Progenitor cell of endocrine pancreas (in vitro differentiated cells): Measurements from ENCODE around the gene STIM2. TPM values are rescaled to one million over a fixed set of nuclear protein-coding genes. Genes with fewer than 3 reads are reported as not detected.

Source experiments
- DNase-seq: peaks from one replicate; pipeline ENCODE4 v3.0.0; 2021; ENCODE audit warnings: low spot score; ENCODE audit not compliant: unreplicated experiment
- H3K27ac Mint-ChIP-seq: 2 replicates; pipeline ENCODE4 v1.8.0; 2021; ENCODE audit warnings: mild to moderate bottlenecking, moderate library complexity, mixed read lengths
- H3K27me3 Mint-ChIP-seq: 2 replicates; pipeline ENCODE4 v1.8.0; 2021; ENCODE audit warnings: mixed read lengths
- H3K36me3 Mint-ChIP-seq: 2 replicates; pipeline ENCODE4 v1.8.0; 2022; ENCODE audit warnings: mixed read lengths; ENCODE audit not compliant: insufficient read depth
- H3K4me1 Mint-ChIP-seq: 2 replicates; pipeline ENCODE4 v1.8.0; 2021; ENCODE audit warnings: low read depth, mixed read lengths
- H3K4me3 Mint-ChIP-seq: 2 replicates; pipeline ENCODE4 v1.8.0; 2021; ENCODE audit warnings: low read depth, mild to moderate bottlenecking, moderate library complexity, mixed read lengths
- H3K9me3 Mint-ChIP-seq: 2 replicates; pipeline ENCODE4 v1.8.0; 2021; ENCODE audit warnings: low read depth, mixed read lengths
- CTCF ChIP-seq: fragments of 200-600 bp; sonication (generic); IDR thresholded peaks from one replicate; pipeline ENCODE4 v1.5.0; 2021; ENCODE audit warnings: antibody characterized with exemption, mild to moderate bottlenecking; ENCODE audit not compliant: unreplicated experiment
- total RNA-seq: library from RNA; stranded (reverse); gene quantifications from 2 replicates; pipeline ENCODE4 v1.2.1, GENCODE V29; 2021

STIM2 gene
- total RNA-seq, 1 donor from 2014 or later: 48.7 TPM

DNA sequence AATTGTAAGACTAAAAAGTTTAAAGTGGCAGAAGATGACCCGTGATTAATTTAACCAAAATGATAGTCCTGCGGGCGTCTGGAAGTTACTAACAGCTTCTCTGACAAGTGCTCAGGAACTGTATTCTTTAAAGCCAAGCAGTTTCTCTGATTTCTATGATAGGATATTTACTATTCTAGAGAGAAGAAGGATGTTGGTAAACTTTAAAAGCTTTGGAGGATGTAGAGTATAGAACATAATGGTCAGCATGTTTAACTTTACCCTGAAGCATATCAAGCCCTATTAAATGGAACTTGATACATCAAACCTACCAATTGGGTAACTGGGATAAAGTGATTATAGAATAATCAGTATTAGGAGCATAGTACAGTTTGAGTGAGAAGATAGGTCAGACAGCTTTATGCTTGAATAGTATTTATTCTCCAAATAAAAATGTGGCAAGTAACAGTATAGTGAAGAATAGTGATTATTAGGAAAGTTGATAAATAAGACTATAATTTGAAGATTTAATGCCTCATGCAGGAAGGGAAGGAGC lies 1.8 kb downstream of the STIM2 start:
- Mint-ChIP-seq H3K27ac (peak overlapping the region; percentile 97), H3K4me3 (peak overlapping the region; percentile 99), H3K4me1 (peaks cover 53% of the 10 kb centered on the region), H3K36me3 (no peaks in the 10 kb centered on the region), H3K27me3 (no peaks in the 10 kb centered on the region), H3K9me3 (no peaks in the 10 kb centered on the region)
- TF ChIP-seq CTCF: no peak
- no peak for DNase-seq

DNA sequence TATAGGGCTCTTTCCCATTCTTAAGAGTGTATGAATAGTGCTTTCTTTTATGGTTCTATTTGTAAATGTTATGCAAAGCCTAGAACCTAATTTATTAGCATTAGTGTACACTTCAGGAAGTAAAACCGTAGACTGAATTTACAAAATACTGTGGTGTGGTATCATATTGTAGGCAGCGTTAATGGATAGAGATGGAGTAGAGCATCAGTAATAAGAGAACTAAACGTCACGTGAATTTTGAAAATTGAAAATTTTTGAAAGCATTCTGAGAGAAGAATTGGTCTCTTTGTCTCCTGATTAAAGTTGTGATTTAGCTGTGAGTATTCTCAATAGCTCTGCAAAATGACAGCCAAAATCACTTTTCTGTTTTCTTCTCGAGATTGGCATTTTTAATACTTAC lies 2.9 kb downstream of the STIM2 start:
- Mint-ChIP-seq H3K27me3 (no peaks in the 10 kb centered on the region), H3K27ac (no peak overlapping the region), H3K4me1 (peaks cover 53% of the 10 kb centered on the region), H3K36me3 (no peaks in the 10 kb centered on the region), H3K9me3 (no peaks in the 10 kb centered on the region), H3K4me3 (peak overlapping the region; percentile 57)
- no peak for DNase-seq
- TF ChIP-seq CTCF: no peak

DNA sequence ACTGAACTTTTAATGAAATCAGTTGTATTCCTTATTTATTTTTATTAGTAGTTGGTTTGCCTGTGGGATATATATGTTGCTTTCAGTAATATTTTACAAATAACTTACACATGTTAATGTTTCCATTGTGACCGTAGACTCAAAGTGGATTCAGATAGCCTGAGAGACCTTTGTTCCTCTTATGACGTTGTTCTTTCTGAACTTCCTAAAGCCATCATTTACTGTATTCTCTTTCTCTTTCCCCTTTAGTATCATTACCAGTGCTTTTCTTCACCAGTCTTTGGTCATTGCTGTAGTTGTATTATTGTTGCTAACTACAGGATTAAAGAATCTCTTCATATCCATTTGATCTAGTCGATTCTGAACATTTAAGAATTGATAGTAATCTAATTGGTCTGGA lies 4.3 kb downstream of the STIM2 start:
- no peak overlapping the region for H3K4me3 Mint-ChIP-seq
- TF ChIP-seq CTCF: no peak
- no peak for DNase-seq
- no peaks in the 10 kb centered on the region for H3K36me3 Mint-ChIP-seq
- H3K4me1 Mint-ChIP-seq: peaks cover 39% of the 10 kb centered on the region
- no peak overlapping the region for H3K27ac Mint-ChIP-seq
- no peaks in the 10 kb centered on the region for H3K9me3 Mint-ChIP-seq
- H3K27me3 Mint-ChIP-seq: no peaks in the 10 kb centered on the region

DNA sequence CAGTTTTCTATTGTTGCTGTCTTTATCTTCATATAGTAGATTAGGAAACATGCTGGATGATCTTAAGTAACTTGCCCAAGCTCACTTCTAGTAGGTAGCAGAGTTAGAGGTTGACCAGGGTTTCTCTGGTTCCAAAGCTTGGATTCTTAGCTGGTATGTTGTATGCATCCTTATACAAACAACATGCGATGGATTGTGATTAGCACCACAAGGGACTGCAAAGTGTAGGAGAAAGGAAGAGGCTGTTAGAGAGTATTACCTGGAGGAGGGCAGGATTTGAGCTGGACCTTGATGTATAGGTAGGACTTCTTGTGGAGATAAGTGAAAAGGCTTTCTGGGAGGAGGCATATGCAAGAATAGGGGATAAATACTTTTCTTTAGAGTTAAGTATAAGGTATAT lies 5.6 kb downstream of the STIM2 start:
- Mint-ChIP-seq H3K4me1 (peaks cover 36% of the 10 kb centered on the region), H3K27me3 (no peaks in the 10 kb centered on the region), H3K27ac (no peak overlapping the region), H3K36me3 (no peaks in the 10 kb centered on the region), H3K4me3 (no peak overlapping the region), H3K9me3 (no peaks in the 10 kb centered on the region)
- DNase-seq: no peak
- no peak for TF ChIP-seq CTCF

DNA sequence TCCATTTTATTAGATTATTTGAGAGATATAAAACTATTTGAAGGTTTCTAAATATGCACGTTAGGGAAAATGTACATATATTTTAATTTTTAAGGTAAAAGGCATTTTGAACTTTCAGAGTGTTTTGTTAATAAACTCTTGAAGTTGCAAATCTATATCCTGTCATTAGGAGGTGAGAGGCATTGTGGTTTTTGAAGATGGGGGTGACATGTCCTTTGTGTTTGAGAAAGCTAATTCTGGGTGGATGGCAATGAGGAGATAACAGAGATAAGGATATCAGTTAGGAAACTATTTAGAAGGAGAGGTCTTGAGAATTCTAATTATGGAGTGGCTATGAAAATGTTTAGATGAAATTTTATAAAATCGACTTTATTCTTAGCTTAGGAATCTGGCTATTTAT lies 6.1 kb downstream of the STIM2 start:
- TF ChIP-seq CTCF: no peak
- Mint-ChIP-seq H3K9me3 (no peaks in the 10 kb centered on the region), H3K4me3 (no peak overlapping the region), H3K27ac (no peak overlapping the region), H3K27me3 (no peaks in the 10 kb centered on the region), H3K4me1 (peaks cover 38% of the 10 kb centered on the region), H3K36me3 (no peaks in the 10 kb centered on the region)
- no peak for DNase-seq
